Stimulated activated naive CD8-positive, alpha-beta T cell treated with anti-CD3 and anti-CD28 coated beads, Interleukin-15, amount 100 ng/mL, for 72 hours (primary cell): ENCODE data around the gene AP3B1.

Experiments
- ATAC-seq: fragments of 150-1000 bp; cut with Tn5 transposase; 2 replicates; pipeline ENCODE4 v1.10.0; 2021; ENCODE audit warnings: mild to moderate bottlenecking, moderate library complexity
- DNase-seq, 2 donors: peaks; one replicate each; pipeline ENCODE4 v3.0.0; 2021 to 2022
- H3K27ac Mint-ChIP-seq, 2 donors: one replicate each; pipeline ENCODE4 v1.8.0; 2022; ENCODE audit warnings: mild to moderate bottlenecking in 2 of 2, mixed read lengths in 2 of 2, moderate library complexity in 2 of 2
- H3K27me3 Mint-ChIP-seq: one replicate; pipeline ENCODE4 v1.8.0; 2022; ENCODE audit warnings: mixed read lengths
- H3K4me1 Mint-ChIP-seq: one replicate; pipeline ENCODE4 v1.8.0; 2022; ENCODE audit warnings: mild to moderate bottlenecking, mixed read lengths
- H3K4me3 Mint-ChIP-seq, 2 donors: one replicate each; pipeline ENCODE4 v1.8.0; 2022; ENCODE audit warnings: mild to moderate bottlenecking in 2 of 2, mixed read lengths in 2 of 2, moderate library complexity in 1 of 2
- H3K9me3 Mint-ChIP-seq, 2 donors: one replicate each; pipeline ENCODE4 v1.8.0; 2022; ENCODE audit warnings: mixed read lengths in 2 of 2

AP3B1 gene

GRCh38 chr5:78002690-78003089 is 291.8 kb downstream of the AP3B1 start:
- Mint-ChIP-seq H3K4me3 (no peak overlapping the region), H3K4me1 (no peaks in the 10 kb centered on the region), H3K9me3 (no peaks in the 10 kb centered on the region), H3K27me3 (no peaks in the 10 kb centered on the region), H3K27ac (no peak overlapping the region)
- ATAC-seq (no peak), DNase-seq (no peak)

DNA sequence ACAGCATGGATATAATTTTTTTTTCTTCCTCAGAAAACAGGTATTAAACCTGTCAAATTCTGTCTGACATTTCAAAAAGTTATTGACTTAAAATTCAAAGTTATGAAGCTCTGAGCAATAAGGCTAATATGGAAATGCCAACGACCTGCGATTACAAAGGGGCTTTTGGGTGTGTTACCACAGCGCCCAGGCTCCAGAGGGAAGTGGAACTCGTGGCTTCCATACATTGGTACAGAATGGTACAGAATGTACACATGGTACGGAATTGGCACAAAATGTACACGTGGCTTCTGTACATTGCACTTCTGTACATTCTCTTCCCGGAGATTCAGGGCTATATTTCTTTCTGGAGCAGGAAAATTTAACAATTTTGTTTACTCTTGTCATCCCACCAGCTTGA is 293.3 kb downstream of the AP3B1 start:
- H3K27ac Mint-ChIP-seq, result no peak overlapping the region
- no peaks in the 10 kb centered on the region for H3K4me1 Mint-ChIP-seq
- no peak overlapping the region for H3K4me3 Mint-ChIP-seq
- H3K27me3 Mint-ChIP-seq, result no peaks in the 10 kb centered on the region
- H3K9me3 Mint-ChIP-seq, result no peaks in the 10 kb centered on the region
- no peak for DNase-seq
- no peak for ATAC-seq

GRCh38 chr5:78000191-78000590 is 294.3 kb downstream of the AP3B1 start:
- Mint-ChIP-seq H3K9me3 (no peaks in the 10 kb centered on the region), H3K4me1 (no peaks in the 10 kb centered on the region), H3K4me3 (no peak overlapping the region), H3K27ac (no peak overlapping the region), H3K27me3 (no peaks in the 10 kb centered on the region)
- DNase-seq, result no peak
- ATAC-seq, result no peak

DNA sequence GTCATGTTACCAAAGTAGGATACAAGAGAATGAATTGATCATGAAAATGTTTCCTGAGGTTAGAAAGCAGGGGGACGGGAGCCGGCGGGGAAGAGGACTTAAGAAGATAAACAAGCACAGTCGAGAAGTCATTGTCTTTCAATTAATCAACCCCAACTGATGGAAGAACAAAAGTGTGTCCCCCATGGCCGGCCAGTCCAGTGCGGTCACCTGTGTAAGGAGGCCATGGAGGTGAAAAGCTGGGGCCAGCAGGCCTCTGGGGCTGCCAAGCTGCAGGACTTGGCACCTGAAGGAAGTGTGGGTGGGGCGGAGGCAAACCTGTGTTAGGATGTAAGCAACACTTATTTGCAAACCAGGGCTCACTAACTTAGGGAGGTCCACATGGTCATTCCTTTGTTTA is 295.1 kb downstream of the AP3B1 start:
- DNase-seq (no peak), ATAC-seq (no peak)
- Mint-ChIP-seq H3K27me3 (no peaks in the 10 kb centered on the region), H3K4me3 (no peak overlapping the region), H3K27ac (peak overlapping the region in 1 of 2 donors; percentile 93), H3K4me1 (no peaks in the 10 kb centered on the region), H3K9me3 (no peaks in the 10 kb centered on the region)

GRCh38 chr5:77996943-77997342 is 297.6 kb downstream of the AP3B1 start:
- Mint-ChIP-seq H3K4me3 (no peak overlapping the region), H3K4me1 (no peaks in the 10 kb centered on the region), H3K27me3 (no peaks in the 10 kb centered on the region), H3K9me3 (no peaks in the 10 kb centered on the region), H3K27ac (no peak overlapping the region)
- DNase-seq (no peak), ATAC-seq (no peak)

DNA sequence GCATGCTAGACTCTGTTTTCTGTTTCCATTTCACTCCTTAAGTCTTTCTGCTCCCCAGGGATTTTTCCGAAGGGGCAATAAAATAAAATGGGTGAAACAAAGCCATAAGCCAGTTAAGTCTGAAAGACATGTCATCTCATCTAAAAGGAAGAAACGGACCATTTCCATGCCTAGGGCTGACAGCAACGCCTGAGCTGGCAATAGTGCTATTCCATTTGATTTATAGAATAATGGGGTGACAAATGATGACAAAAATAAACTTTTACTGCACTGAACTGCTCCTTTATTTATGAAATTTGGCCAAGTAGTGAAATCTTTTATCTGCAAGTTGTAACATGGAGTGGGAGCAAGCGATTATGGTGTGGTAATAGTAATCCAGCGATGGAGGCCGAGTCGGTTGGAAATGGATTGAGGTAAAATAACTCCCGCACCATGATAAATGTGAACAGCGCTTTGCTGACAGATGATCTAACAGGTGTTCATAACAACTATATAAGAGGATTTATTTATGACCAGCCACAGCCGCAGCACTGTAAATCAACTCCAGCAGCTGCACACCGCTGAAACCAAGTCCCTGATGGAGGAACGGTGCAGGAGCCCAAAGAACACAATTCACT is 298.6 kb downstream of the AP3B1 start:
- ATAC-seq (no peak), DNase-seq (no peak)
- Mint-ChIP-seq H3K9me3 (no peaks in the 10 kb centered on the region), H3K4me3 (no peak overlapping the region), H3K4me1 (no peaks in the 10 kb centered on the region), H3K27me3 (no peaks in the 10 kb centered on the region), H3K27ac (peak overlapping the region in 1 of 2 donors; percentile 22)

GRCh38 chr5:77994943-77995342 is 299.6 kb downstream of the AP3B1 start:
- H3K9me3 Mint-ChIP-seq, result no peaks in the 10 kb centered on the region
- H3K27ac Mint-ChIP-seq, result no peak overlapping the region
- ATAC-seq (no peak), DNase-seq (no peak)
- no peaks in the 10 kb centered on the region for H3K27me3 Mint-ChIP-seq
- H3K4me1 Mint-ChIP-seq, result no peaks in the 10 kb centered on the region
- H3K4me3 Mint-ChIP-seq, result no peak overlapping the region

DNA sequence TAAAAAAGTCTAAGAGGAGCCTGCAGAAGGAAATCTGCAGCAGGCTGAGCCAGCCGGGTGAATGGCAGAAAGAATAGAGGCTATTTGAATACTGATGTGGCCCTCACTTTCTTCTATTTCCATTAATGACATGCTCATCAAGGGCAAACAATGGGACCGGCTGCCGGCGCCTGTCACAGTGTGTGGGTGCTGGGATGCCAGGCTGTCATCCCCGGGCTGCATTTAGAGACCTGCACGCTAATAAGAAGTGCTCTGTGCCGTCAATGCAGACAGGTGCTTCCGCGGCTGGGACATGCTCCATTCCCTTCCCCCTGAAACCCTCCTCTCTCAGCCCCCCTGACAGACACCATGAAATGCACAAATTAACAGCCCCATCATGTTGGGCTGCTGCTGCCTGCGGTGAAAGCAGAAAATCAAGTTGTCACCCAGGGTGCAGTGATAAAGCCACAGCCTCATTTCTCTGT is 300.6 kb downstream of the AP3B1 start:
- Mint-ChIP-seq H3K27ac (no peak overlapping the region), H3K9me3 (no peaks in the 10 kb centered on the region), H3K27me3 (no peaks in the 10 kb centered on the region), H3K4me1 (no peaks in the 10 kb centered on the region), H3K4me3 (no peak overlapping the region)
- DNase-seq (no peak), ATAC-seq (no peak)

DNA sequence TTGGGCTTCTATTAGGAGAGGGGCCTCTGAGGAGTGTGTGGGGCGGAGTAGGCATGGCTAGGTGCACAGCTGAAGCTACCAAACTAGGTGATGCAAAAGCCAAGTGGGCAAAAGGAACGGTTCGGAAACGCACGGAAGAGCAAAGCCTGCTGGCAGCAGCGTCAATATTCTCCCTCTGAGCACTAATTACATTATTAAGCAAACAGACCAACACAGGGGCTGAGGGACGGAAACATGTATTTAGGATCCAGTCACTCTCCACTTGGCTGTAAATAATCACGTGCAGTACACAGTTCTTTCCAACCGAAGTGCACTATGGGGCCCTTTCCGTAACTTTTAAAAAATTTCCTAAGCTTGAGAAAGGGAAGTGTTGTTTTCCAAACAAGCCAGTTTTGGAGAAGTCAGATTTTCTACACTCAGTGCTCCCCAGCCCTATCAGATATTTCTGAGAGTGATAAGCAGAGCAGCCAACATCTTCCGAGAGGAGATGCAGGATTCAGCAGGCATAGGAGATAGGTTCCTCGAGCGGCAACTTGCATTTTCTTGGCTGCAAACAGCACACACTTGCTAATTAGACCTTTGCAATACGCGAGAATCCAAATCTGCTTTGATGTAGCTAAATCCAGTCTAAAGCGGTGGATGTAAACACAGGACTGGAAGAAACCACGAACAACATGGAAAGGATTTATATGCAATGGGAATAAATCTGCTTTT is 301.2 kb downstream of the AP3B1 start:
- Mint-ChIP-seq H3K4me1 (no peaks in the 10 kb centered on the region), H3K9me3 (no peaks in the 10 kb centered on the region), H3K27ac (no peak overlapping the region), H3K4me3 (no peak overlapping the region), H3K27me3 (no peaks in the 10 kb centered on the region)
- ATAC-seq (no peak), DNase-seq (no peak)

DNA sequence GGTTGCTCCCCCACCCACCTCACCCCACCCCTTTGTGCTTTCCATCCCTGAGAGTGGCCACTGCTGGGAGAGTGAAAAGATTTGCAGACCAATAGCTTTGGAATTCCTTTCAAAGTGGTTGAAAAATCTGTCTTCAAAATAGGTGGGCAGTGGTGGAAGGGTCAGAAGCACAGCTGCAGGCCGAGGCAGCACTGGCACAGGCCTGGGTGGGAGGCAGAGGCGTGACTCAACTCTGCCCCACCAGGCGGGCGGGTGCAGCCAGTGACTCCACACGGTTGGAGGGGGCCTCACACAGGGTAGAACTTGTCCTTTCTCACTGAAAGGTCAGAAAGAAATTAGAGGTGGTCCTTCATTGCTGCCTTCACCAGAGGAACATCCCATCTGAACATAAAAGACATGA is 303.4 kb downstream of the AP3B1 start:
- Mint-ChIP-seq H3K27ac (no peak overlapping the region), H3K4me1 (no peaks in the 10 kb centered on the region), H3K4me3 (no peak overlapping the region), H3K27me3 (no peaks in the 10 kb centered on the region), H3K9me3 (no peaks in the 10 kb centered on the region)
- ATAC-seq (no peak), DNase-seq (no peak)

DNA sequence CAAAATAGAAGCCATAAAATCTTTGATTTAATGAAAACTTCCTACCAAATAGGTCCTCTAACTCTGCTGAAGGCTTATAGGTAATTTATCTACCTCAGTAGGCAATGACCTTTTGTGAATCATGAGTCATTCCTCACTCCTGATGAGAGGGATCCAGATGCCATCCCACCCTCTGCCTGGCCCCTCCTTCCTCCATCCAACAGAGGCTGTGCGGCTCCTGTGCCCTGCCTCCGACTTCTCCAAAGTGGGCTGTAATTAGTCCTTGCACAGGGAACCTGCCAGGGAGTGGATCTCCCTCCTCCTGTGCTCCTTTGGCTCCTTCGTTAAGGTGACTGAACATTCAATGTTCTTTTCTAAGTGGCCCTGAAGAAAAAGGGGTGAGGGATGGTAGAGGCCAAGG is 304.5 kb downstream of the AP3B1 start:
- H3K27ac Mint-ChIP-seq, result no peak overlapping the region
- no peak overlapping the region for H3K4me3 Mint-ChIP-seq
- no peaks in the 10 kb centered on the region for H3K4me1 Mint-ChIP-seq
- no peaks in the 10 kb centered on the region for H3K9me3 Mint-ChIP-seq
- H3K27me3 Mint-ChIP-seq, result peaks cover 5% of the 10 kb centered on the region
- DNase-seq (no peak), ATAC-seq (no peak)

GRCh38 chr5:77987988-77988387 is 306.5 kb downstream of the AP3B1 start:
- Mint-ChIP-seq H3K9me3 (no peaks in the 10 kb centered on the region), H3K27me3 (peaks cover 13% of the 10 kb centered on the region), H3K4me1 (no peaks in the 10 kb centered on the region), H3K4me3 (no peak overlapping the region), H3K27ac (no peak overlapping the region)
- ATAC-seq, result no peak
- no peak for DNase-seq

DNA sequence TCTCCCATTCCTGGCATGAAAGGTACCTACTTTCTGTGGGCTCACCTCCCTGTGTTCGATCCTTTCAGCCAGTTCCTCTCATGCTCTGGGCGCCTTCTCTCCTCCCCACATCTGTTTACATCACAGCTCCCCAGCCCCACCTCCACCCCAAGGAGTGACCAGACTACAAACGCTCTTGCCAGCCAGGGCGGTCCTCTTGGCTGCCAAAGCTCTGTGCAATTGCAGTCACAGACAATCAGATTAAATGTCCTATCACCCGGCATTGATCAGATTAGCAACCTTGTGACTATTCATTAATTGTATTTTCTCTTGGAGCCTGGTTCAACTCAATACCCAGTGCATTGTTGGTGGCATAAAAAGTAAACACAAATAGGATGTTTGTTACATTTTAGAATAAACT is 307.2 kb downstream of the AP3B1 start:
- Mint-ChIP-seq H3K27ac (peak overlapping the region in 1 of 2 donors; percentile 23), H3K9me3 (no peaks in the 10 kb centered on the region), H3K4me1 (no peaks in the 10 kb centered on the region), H3K4me3 (no peak overlapping the region), H3K27me3 (peaks cover 19% of the 10 kb centered on the region)
- no peak for ATAC-seq
- no peak for DNase-seq

GRCh38 chr5:77986261-77986660 is 308.2 kb downstream of the AP3B1 start:
- no peak for ATAC-seq
- no peak overlapping the region for H3K4me3 Mint-ChIP-seq
- peaks cover 27% of the 10 kb centered on the region for H3K27me3 Mint-ChIP-seq
- no peaks in the 10 kb centered on the region for H3K9me3 Mint-ChIP-seq
- no peak overlapping the region for H3K27ac Mint-ChIP-seq
- DNase-seq, result no peak
- H3K4me1 Mint-ChIP-seq, result no peaks in the 10 kb centered on the region

DNA sequence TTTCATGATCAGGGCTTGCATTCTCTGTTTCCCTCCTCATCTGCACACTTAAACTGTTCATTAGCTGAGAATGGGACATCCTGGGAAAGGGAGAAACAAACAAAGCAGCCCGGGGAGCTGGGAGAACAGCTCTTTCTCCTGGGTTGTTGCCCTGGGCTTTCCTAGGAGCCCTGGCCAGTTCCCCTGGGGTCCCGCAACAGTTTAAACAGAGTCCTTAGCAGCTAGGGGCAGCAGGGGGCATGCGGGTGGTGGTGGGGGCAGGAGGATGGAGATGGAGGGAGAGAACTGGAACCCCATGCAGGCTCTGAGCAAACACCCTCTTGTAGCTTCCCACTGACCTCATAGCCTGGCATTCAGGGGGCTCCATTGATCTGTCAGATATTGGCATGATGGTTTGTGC is 309.3 kb downstream of the AP3B1 start:
- peaks cover 29% of the 10 kb centered on the region for H3K27me3 Mint-ChIP-seq
- no peak for DNase-seq
- ATAC-seq, result no peak
- no peaks in the 10 kb centered on the region for H3K4me1 Mint-ChIP-seq
- no peak overlapping the region for H3K27ac Mint-ChIP-seq
- no peak overlapping the region for H3K4me3 Mint-ChIP-seq
- H3K9me3 Mint-ChIP-seq, result no peaks in the 10 kb centered on the region

DNA sequence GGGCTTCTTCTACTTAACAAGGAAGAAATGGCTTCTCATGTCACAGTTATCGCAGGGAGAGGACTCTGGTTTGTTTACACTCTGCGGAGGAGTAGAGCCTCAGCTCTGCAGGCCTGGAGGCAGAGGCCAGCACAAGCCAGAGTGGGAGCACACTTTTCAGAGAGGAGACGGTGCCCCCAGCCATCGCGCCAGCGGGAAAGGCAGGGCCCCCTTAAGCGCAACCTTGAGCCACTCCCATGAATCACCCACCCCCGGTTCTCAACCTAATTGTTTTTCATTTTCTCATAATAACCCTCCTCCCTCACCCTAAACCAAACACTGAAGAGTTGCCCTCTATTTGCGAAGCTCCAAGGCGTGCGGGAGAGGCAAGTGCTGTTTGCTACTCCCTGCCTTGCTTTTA is 309.9 kb downstream of the AP3B1 start:
- ATAC-seq (no peak), DNase-seq (no peak)
- Mint-ChIP-seq H3K27me3 (peaks cover 35% of the 10 kb centered on the region), H3K27ac (no peak overlapping the region), H3K9me3 (no peaks in the 10 kb centered on the region), H3K4me3 (no peak overlapping the region), H3K4me1 (no peaks in the 10 kb centered on the region)
